ENCODE data around the gene PAX4.

PAX4 gene

GRCh38 chr7:127655720-127656119 is 37.8 kb upstream of the PAX4 start:
- no peak overlapping the region for H3K4me3 ChIP-seq (ENCODE audit: low read depth, low read length)
- in situ Hi-C loops (cut with HindIII; ENCODE audit: low sequenced_read_pairs): no loop called here
- no peak for TF ChIP-seq CTCF (IDR thresholded peaks at IDR 0.05; ENCODE audit: low read depth, low read length, missing control alignments)
- no peak for DNase-seq (ENCODE audit: low read depth)

GRCh38 chr7:127654404-127655394 is 36.8 kb upstream of the PAX4 start:
- no peak overlapping the region for H3K4me3 ChIP-seq (ENCODE audit: low read depth, low read length)
- no peak for TF ChIP-seq CTCF (IDR thresholded peaks at IDR 0.05; ENCODE audit: low read depth, low read length, missing control alignments)

GRCh38 chr7:127653396-127653795 is 35.5 kb upstream of the PAX4 start:
- no peak for TF ChIP-seq CTCF (IDR thresholded peaks at IDR 0.05; ENCODE audit: low read depth, low read length, missing control alignments)
- DNase-seq (ENCODE audit: low read depth): no peak
- H3K4me3 ChIP-seq (ENCODE audit: low read depth, low read length): peak overlapping the region; percentile 98
- in situ Hi-C loops (cut with HindIII; ENCODE audit: low sequenced_read_pairs): no loop called here

More at GRCh38 chr7:127654404-127655394, 36.8 kb upstream of the PAX4 start:
- no peak for DNase-seq (ENCODE audit: low read depth)
- in situ Hi-C loops (cut with HindIII; ENCODE audit: low sequenced_read_pairs): no loop called here

- no peak for TF ChIP-seq CTCF (IDR thresholded peaks at IDR 0.05; ENCODE audit: low read depth, low read length, missing control alignments)
- in situ Hi-C loops (cut with HindIII; ENCODE audit: low sequenced_read_pairs): no loop called here
These were observed 34.6 kb upstream of the PAX4 start for GRCh38 chr7:127652333-127653248.

GRCh38 chr7:127651556-127652332 is 33.8 kb upstream of the PAX4 start, which contains the start of gene SND1:
SND1 (plus strand) TSS chr7:127652194; CDS start chr7:127652374, 180 bp downstream.
- in situ Hi-C loops (cut with HindIII; ENCODE audit: low sequenced_read_pairs): no loop called here
- peak; percentile 98 for DNase-seq (ENCODE audit: low read depth)
- no peak for TF ChIP-seq CTCF (IDR thresholded peaks at IDR 0.05; ENCODE audit: low read depth, low read length, missing control alignments)
- peak within 1 kb of the TSS; percentile 98 for H3K4me3 ChIP-seq (ENCODE audit: low read depth, low read length)

More at GRCh38 chr7:127652333-127653248, 34.6 kb upstream of the PAX4 start:
- H3K4me3 ChIP-seq (ENCODE audit: low read depth, low read length): peak overlapping the region; percentile 98
- DNase-seq (ENCODE audit: low read depth): no peak

Measured in astrocyte of the cerebellum (primary cell).